Activated CD4-positive, alpha-beta T cell treated with anti-CD3 and anti-CD28 coated beads, Interleukin-2, amount 10 ng/mL, durations not matched to agents 24 days and 14 days (primary cell): Measurements from ENCODE around the gene GRM3. TPM values are rescaled to one million over a fixed set of nuclear protein-coding genes. Genes with fewer than 3 reads are reported as not detected.
"Not testable (repeated sequence)": the region's sequence is repeated elsewhere in the genome, so short reads cannot be mapped to it uniquely, and the experiment has no call there.

Source experiments
- DNase-seq: peaks from one replicate; pipeline ENCODE4 v3.0.0; 2022
- H3K27ac Mint-ChIP-seq: one replicate; pipeline ENCODE4 v1.8.0; 2022; ENCODE audit warnings: mild to moderate bottlenecking, mixed read lengths
- H3K27me3 Mint-ChIP-seq: one replicate; pipeline ENCODE4 v1.8.0; 2022; ENCODE audit warnings: mixed read lengths
- H3K36me3 Mint-ChIP-seq: one replicate; pipeline ENCODE4 v1.8.0; 2022; ENCODE audit warnings: low read depth, mild to moderate bottlenecking, mixed read lengths
- H3K4me1 Mint-ChIP-seq: one replicate; pipeline ENCODE4 v1.8.0; 2021; ENCODE audit warnings: mixed read lengths
- H3K4me3 Mint-ChIP-seq: one replicate; pipeline ENCODE4 v1.8.0; 2022; ENCODE audit warnings: mild to moderate bottlenecking, moderate library complexity, mixed read lengths
- H3K9me3 Mint-ChIP-seq: one replicate; pipeline ENCODE4 v1.8.0; 2021; ENCODE audit warnings: mixed read lengths
- intact Hi-C: fragments of 100-400 bp; cut with micrococcal nuclease; formaldehyde crosslinking; loops from one replicate; pipeline ENCODE4 v1.15.1; 2023
- total RNA-seq: library from RNA; stranded (reverse); gene quantifications from 2 replicates; pipeline ENCODE4 v1.2.3, GENCODE V29; 2022

GRM3 gene
- total RNA-seq, result not detected in 2 replicates

DNA sequence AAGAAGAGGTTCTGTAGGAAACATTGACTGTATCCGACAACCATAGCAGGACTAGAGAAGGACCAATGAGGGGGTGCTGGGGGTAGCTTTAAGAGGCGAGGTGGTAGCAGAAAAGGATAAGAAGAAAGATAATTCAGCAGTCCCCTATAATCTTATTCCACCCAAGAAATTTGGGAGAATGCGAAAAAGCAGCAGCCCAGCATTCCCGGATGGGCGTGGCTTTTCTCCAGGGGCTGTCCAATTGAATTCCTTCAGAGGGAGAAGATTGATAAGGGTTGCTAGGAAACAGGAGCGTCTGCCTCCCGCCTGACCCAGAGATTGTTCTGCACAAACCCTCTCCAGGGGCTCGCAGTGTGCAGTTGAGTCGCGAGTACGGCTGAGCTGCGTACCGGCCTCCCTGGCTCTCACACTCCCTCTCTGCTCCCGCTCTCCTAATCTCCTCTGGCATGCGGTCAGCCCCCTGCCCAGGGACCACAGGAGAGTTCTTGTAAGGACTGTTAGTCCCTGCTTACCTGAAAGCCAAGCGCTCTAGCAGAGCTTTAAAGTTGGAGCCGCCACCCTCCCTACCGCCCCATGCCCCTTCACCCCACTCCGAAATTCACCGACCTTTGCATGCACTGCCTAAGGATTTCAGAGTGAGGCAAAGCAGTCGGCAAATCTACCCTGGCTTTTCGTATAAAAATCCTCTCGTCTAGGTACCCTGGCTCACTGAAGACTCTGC, at the start of gene GRM3:
TSS of gene GRM3 (plus strand) at position 349 of the 721 bp plus-strand sequence. CDS start 121,237 bp downstream, outside the sequence.
- H3K36me3 Mint-ChIP-seq, result no peaks in the 10 kb centered on the region
- no peak within 1 kb of the TSS for H3K27ac Mint-ChIP-seq
- H3K4me3 Mint-ChIP-seq, result no peak within 1 kb of the TSS
- intact Hi-C loops, result no loop called here
- peaks cover 26% of the 10 kb centered on the region for H3K27me3 Mint-ChIP-seq
- H3K4me1 Mint-ChIP-seq, result no peaks in the 10 kb centered on the region
- DNase-seq, result no peak
- no peaks in the 10 kb centered on the region for H3K9me3 Mint-ChIP-seq

DNA sequence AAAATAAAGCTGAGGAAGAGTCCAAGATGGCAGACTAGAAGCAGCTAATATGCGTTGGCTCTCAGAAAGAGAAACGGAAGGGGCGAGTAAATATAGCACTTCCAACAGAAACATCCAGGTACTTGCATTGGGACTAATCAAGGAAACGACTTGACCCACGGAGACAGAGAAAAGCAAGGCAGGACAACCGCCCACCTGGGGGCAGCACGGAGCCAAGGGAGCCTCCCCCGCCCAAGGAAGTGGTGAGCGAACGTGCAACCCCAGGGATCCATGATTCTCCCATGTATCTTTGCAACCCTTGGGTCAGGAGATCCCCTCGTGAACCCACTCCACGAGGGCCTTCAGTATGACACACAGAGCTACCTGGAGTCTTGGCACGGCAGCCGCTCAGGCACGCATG, 45.4 kb upstream of the GRM3 start:
- H3K27ac Mint-ChIP-seq, result no peak overlapping the region
- no peaks in the 10 kb centered on the region for H3K9me3 Mint-ChIP-seq
- intact Hi-C loops, result no loop called here
- no peaks in the 10 kb centered on the region for H3K36me3 Mint-ChIP-seq
- H3K4me3 Mint-ChIP-seq, result no peak overlapping the region
- DNase-seq, result no peak
- H3K27me3 Mint-ChIP-seq, result no peaks in the 10 kb centered on the region
- no peaks in the 10 kb centered on the region for H3K4me1 Mint-ChIP-seq

DNA sequence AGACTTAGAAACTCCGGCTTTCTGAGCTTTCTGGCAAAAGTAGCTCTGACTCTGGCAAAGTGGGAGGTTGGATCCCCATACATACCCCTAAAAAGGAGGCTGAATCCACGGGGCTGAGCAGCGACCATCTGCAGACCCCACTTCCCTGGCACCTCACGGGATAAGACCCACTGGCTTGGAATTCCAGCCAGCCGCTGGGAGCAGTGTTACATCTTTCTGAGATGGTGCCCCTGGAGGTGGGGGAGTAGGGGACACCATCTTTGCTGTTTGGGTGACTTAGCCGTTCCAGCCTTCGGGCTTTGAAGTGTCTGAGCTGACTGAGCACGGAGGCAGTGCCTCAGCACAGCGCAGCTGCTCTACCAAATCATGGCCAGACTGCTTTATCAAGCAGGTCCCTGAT, 45.0 kb upstream of the GRM3 start:
- no peak overlapping the region for H3K27ac Mint-ChIP-seq
- no peaks in the 10 kb centered on the region for H3K36me3 Mint-ChIP-seq
- no peaks in the 10 kb centered on the region for H3K4me1 Mint-ChIP-seq
- H3K9me3 Mint-ChIP-seq, result no peaks in the 10 kb centered on the region
- no peaks in the 10 kb centered on the region for H3K27me3 Mint-ChIP-seq
- no peak for DNase-seq
- intact Hi-C loops, result no loop called here
- no peak overlapping the region for H3K4me3 Mint-ChIP-seq

DNA sequence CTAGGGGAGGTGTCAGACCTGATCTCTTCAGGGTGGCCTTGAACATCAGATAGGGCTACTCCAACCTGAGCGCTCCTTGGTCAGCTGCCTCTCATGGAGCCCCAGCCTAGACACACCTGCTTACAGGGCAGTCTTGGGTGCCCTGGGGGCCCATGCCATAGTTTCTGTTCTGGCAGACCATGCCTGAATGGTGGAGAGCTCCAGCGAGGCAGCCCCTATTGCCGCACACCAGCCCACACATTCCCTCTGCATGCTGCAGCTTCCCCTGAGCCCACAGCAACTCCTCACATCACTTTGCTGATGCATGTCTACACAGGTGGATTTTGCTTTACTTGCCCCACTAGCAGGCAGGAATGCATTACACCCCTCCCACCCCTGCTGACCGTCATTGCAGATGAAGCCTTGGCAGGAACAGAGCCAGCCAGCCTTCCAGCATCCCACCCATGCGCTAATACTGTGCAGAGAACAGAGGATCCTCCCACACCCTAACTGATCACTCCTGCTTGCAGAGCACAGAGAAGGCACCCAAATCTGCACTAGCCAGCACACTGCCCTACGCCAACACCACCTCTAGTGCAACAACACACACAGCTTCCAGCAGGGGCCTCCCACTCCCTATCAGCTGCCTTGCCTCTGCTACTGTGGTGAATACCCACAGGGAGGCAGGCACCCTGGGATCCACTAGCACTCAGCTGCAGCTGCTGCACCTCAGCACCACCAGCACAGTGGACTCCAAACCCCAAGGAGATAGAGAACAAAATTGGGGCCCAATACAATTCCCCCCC, 43.0 kb upstream of the GRM3 start:
- Mint-ChIP-seq H3K27me3 (no peaks in the 10 kb centered on the region), H3K4me3 (no peak overlapping the region), H3K9me3 (no peaks in the 10 kb centered on the region), H3K4me1 (no peaks in the 10 kb centered on the region), H3K36me3 (no peaks in the 10 kb centered on the region), H3K27ac (no peak overlapping the region)
- intact Hi-C loops, result no loop called here
- DNase-seq, result no peak

DNA sequence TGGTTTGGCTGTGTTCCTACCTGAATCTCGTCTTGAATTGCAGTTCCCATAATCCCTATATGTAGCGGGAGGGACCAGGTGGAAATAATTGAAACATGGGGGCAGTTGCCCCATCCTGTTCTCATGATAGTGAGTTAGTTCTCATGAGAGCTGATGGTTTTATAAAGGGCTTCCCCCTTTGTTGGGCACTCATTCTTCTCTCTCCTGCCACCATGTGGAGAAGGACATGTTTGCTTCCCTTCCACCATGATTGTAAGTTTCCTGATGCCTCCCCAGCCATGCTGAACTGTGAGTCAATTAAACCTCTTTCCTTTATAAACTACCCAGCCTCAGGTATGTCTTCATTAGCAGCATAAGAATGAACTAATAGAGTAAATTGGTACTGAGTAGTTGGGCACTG, 28.0 kb upstream of the GRM3 start:
- H3K27me3 Mint-ChIP-seq, H3K27ac Mint-ChIP-seq, DNase-seq, H3K4me1 Mint-ChIP-seq, H3K36me3 Mint-ChIP-seq, H3K4me3 Mint-ChIP-seq, intact Hi-C loops: not testable (repeated sequence)
- peaks cover 17% of the 10 kb centered on the region for H3K9me3 Mint-ChIP-seq

DNA sequence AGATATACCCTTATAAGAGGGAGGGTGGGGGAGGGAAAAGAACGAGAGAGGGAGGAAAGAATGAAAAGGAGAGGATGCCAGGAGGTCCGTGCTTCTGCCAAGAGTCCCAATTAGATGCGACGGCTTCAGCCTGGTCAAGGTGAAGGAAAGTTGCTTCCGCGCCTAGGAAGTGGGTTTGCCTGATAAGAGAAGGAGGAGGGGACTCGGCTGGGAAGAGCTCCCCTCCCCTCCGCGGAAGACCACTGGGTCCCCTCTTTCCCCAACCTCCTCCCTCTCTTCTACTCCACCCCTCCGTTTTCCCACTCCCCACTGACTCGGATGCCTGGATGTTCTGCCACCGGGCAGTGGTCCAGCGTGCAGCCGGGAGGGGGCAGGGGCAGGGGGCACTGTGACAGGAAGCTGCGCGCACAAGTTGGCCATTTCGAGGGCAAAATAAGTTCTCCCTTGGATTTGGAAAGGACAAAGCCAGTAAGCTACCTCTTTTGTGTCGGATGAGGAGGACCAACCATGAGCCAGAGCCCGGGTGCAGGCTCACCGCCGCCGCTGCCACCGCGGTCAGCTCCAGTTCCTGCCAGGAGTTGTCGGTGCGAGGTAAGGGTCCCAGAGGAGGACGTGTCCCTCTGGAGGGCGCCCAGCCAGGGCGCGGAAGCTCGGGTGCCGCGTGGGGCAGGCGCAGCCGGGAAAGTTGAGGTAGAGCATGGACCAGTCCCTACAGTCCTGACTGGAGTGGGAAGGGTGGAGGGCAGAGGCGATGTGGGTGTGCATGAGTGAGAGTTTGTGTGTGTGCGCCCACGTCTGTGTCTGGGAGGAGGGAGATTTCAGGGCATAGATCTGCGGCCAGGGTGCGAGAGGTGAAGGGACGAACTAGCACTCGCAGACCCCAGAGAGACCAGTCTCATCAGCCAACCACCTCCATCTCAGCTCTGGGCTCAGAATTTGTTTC, 844 bp downstream of the GRM3 start:
- peaks cover 26% of the 10 kb centered on the region for H3K27me3 Mint-ChIP-seq
- no peaks in the 10 kb centered on the region for H3K4me1 Mint-ChIP-seq

DNA sequence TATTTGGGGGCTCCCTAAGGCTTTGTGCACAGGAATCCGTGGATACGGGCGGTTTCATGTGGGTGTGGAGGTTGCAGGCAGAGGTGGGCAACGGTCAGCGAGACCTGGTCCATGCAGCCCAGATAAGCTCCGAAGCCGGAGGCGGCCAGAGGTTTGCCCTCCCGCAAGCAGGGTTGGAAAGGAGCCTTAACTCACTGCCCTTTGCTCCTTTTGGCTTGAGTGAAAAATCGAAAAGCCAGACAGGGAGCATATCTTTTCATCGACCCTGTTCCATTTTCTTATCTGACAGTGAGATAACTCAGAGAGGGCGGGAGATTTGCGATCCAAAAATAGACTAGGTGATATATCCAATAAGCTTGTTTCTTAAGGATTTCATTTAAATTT, 1.5 kb downstream of the GRM3 start:
- no peaks in the 10 kb centered on the region for H3K36me3 Mint-ChIP-seq
- intact Hi-C loops, result no loop called here
- H3K9me3 Mint-ChIP-seq, result no peaks in the 10 kb centered on the region
- DNase-seq, result no peak
- no peaks in the 10 kb centered on the region for H3K4me1 Mint-ChIP-seq
- no peak overlapping the region for H3K27ac Mint-ChIP-seq
- no peak overlapping the region for H3K4me3 Mint-ChIP-seq
- peaks cover 26% of the 10 kb centered on the region for H3K27me3 Mint-ChIP-seq

More for the DNA sequence above, 844 bp downstream of the GRM3 start:
- Mint-ChIP-seq H3K36me3 (no peaks in the 10 kb centered on the region), H3K4me3 (no peak overlapping the region), H3K9me3 (no peaks in the 10 kb centered on the region), H3K27ac (no peak overlapping the region)
- intact Hi-C loops, result no loop called here
- no peak for DNase-seq

DNA sequence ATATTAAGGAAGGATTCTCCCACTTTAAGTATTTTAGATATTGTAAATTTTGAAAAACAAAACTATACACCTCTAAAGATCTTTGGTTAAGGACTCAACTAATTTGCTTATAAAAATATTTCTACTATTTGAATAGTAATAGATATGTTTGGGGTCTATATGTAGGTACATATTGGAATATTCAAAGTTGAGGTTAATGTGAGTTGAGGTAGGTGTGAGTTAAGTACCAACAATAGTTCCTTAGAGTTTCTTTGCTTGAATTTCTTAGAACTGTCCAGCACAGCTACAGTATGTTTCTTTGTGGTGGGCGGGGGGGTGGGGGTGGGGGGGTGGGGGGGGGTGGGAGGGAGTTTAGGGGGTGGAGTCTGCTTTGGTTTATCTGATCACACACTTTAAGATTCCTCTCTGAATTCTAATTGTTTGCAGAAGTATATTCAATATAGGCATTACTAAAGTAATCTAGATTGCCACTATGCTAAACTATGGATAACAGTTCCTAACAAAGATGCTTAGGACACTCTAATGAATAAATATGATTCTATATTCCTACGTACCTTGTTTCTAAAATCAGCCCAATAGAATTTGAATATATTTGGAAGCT, 2.1 kb downstream of the GRM3 start:
- Mint-ChIP-seq H3K4me3 (no peak overlapping the region), H3K9me3 (no peaks in the 10 kb centered on the region), H3K27ac (no peak overlapping the region), H3K4me1 (no peaks in the 10 kb centered on the region), H3K36me3 (no peaks in the 10 kb centered on the region), H3K27me3 (peaks cover 26% of the 10 kb centered on the region)
- no peak for DNase-seq
- intact Hi-C loops, result no loop called here

DNA sequence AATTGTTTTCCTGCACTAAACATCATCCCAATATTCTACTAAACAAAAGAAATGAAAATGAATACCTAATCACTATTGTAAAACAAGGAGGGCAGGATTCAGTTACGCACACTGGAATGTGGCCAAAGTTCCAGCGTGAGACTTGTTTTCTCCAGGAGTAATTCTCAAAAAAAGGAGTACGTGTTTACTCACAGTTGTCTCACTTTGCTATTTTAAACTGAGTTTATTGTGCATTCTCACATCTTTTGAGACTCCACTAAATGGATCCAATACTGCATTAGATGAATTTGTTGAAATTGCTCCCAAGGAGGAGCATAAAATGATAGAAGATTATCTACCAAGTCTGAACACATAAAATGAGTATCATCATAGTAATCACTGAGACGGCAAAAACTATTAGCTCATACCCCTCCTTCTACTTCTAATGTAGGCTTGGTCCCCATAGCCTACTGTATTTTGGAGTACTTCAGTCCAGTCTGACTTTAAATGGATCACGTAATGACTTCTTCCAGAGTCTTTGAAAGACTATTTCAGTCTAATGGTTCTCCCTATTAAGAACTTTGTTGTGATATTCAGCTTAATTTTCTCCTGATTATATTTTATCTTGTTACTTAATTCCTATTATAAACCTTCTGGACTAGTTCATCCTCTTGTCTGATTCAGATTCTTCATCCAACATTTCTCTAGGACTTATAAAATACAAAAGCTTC, 3.8 kb downstream of the GRM3 start:
- DNase-seq, result no peak
- H3K4me1 Mint-ChIP-seq, result no peaks in the 10 kb centered on the region
- no peak overlapping the region for H3K27ac Mint-ChIP-seq
- H3K9me3 Mint-ChIP-seq, result no peaks in the 10 kb centered on the region
- H3K27me3 Mint-ChIP-seq, result peaks cover 22% of the 10 kb centered on the region
- H3K4me3 Mint-ChIP-seq, result no peak overlapping the region
- intact Hi-C loops, result no loop called here
- H3K36me3 Mint-ChIP-seq, result no peaks in the 10 kb centered on the region

DNA sequence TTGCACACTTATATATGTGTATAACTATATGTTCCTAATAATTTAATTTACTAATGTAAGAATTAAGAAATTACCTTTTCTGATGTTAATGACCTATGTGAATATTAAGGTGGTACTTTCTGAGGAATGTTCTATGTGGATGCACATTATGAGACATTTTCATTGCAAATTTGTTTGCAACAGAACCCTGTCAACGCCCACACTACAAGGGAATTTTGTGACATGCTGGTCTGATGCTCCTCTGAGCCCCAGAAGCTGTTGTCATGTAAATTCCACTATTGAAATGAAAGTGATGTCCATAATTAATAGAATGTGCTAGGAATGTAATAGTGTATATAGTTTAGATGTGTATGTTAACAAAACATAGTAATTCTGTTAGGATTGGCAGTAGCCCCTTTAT, 4.5 kb downstream of the GRM3 start:
- H3K36me3 Mint-ChIP-seq, result no peaks in the 10 kb centered on the region
- intact Hi-C loops, result no loop called here
- H3K4me1 Mint-ChIP-seq, result no peaks in the 10 kb centered on the region
- peaks cover 21% of the 10 kb centered on the region for H3K27me3 Mint-ChIP-seq
- DNase-seq, result no peak
- no peak overlapping the region for H3K4me3 Mint-ChIP-seq
- no peak overlapping the region for H3K27ac Mint-ChIP-seq
- no peaks in the 10 kb centered on the region for H3K9me3 Mint-ChIP-seq

DNA sequence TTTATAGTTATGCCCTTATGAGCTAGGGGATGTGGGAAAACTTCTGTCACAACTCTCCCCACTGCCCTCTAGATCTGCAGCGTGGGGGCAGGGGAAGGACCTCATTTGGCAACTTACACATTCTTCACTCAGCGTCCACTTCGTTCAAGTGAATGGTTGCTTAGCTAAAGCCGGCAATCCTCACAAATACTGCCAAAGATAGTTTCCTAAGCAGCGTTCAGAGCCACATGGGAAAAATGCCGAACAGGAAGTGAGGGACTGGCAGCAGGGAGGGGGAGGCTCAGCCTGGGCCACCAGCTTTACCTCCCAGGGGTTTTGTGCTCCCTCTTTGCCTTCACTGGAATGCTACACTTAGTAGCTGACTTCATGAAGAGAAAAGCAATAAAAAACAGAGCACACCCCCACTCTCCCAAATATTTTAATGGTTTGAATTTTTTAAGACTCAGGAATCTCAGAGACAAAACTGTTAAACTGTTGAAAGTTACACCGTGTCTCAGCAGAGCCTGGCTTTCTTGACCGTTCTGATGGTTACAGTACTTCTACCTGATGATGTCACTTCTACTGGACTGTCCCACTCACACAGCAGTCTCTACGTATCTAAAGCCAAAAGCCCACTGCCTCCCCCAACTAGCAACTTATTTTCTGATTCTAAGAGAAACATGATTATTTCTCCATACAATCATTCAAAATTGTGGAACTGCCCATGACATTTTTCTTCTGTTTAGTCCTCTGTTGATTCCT, 10.4 kb downstream of the GRM3 start:
- H3K27ac Mint-ChIP-seq, result no peak overlapping the region
- H3K4me1 Mint-ChIP-seq, result no peaks in the 10 kb centered on the region
- H3K27me3 Mint-ChIP-seq, result no peaks in the 10 kb centered on the region
- H3K36me3 Mint-ChIP-seq, result no peaks in the 10 kb centered on the region
- no peak for DNase-seq
- H3K9me3 Mint-ChIP-seq, result no peaks in the 10 kb centered on the region
- intact Hi-C loops, result no loop called here
- no peak overlapping the region for H3K4me3 Mint-ChIP-seq

DNA sequence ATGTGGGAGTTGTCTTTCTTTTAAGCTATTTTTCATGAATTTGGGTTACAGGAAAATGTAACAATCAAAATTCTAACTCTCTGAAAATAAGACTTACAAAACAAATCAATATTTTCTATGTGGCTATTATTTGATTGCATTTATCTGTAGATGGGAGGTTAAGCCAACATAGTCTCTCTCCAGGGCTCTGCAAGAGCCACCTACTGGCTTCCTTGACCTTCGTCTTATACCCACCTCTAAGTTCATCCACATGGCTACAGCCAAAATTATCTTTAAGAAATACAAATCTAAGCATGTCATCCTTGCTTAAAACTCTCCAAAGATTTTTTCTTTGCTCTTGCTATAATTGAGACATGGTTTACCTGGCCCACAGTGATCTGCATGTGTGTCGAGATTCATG, 14.2 kb downstream of the GRM3 start:
- Mint-ChIP-seq H3K4me3 (no peak overlapping the region), H3K4me1 (no peaks in the 10 kb centered on the region), H3K27me3 (no peaks in the 10 kb centered on the region), H3K27ac (no peak overlapping the region), H3K36me3 (no peaks in the 10 kb centered on the region), H3K9me3 (no peaks in the 10 kb centered on the region)
- DNase-seq, result no peak
- intact Hi-C loops, result no loop called here
